ENCODE data around the gene PKP4. TPM values are rescaled to one million over a fixed set of nuclear protein-coding genes. Genes with fewer than 3 reads are reported as not detected.

The PKP4 gene
- total and polyA plus RNA-seq, 2 donors (not counting 1 experiment from before 2014, with no cell fraction given), result 2.0 to 13.3 TPM

DNA sequence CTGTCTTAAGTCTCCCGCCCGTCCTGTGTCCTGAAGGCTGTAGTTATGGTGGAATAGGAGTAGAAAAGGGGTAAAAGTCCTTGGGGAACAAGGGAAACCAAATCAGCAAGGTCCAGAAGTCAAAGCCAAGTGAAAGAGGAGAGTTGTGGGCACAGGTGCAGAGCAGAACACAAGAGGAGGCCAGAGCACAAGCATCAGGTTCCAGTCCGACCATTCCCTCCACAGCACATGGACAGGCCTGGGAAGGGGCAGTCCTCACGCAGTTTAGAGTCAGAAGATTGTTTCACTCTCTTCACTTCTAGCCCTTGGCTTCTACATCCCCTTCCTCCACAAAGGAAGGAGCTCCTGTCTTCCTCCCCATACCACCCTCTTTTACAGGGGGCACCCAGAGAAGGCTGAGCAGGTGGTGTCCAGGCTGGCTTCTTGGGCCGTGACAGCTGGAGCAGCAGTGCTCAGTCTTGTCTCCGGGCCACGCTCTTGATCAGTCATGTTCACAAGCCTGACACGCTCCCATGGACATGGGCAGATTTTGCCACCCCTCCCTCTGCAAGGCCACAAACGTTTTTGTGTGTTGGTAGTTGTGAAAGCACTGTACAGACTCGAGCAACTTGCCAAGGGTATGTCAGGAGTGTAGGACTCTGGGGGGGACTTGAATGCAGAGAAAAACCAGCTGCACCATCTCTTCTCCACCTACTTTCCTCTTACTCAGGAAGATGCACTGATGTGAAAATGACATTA is 199.9 kb downstream of the PKP4 start:
- intact Hi-C loops (cut with micrococcal nuclease), result no loop called here
- H3K4me3 ChIP-seq (ENCODE audit: control extremely low read depth in 1 of 5, extremely low read depth in 1 of 5, insufficient read depth in 1 of 5, low read depth in 2 of 5, low read length in 4 of 5), result no peak overlapping the region
- no peak overlapping the region for H3K4me2 ChIP-seq (replicated peaks; ENCODE audit: low read depth, low read length, poor library complexity, severe bottlenecking)
- H3K27ac ChIP-seq (ENCODE audit: low read length in 2 of 2), result no peak overlapping the region
- H4K20me1 ChIP-seq (ENCODE audit: control insufficient read depth, insufficient read depth, low read length, poor library complexity, severe bottlenecking), result no peaks in the 10 kb centered on the region
- no peaks in the 10 kb centered on the region for H3K36me3 ChIP-seq (replicated peaks in 1 of 2; ENCODE audit: control extremely low read depth in 1 of 2, control insufficient read depth in 1 of 2, extremely low read depth in 1 of 2, insufficient read depth in 2 of 2, low read length in 1 of 2)
- POLR2A ChIA-PET, result no interaction called here
- H3K4me3 Mint-ChIP-seq, result no peak overlapping the region
- 31% methylated on average over 6 of the region's 10 CpGs for whole genome bisulfite sequencing (ENCODE audit: insufficient coverage)
- H2AFZ ChIP-seq (ENCODE audit: insufficient read depth, low read depth, low read length, poor library complexity, severe bottlenecking), result no peak overlapping the region
- H3K27me3 ChIP-seq (replicated peaks in 1 of 4; ENCODE audit: control extremely low read depth in 1 of 4, control insufficient read depth in 3 of 4, insufficient read depth in 4 of 4, low read length in 3 of 4), result no peaks in the 10 kb centered on the region
- H3K27me3 Mint-ChIP-seq, result no peaks in the 10 kb centered on the region
- ATAC-seq (ENCODE audit: low read depth) (no peak), DNase-seq (no peak)
- CTCF ChIA-PET, result no interaction called here
- H3K9ac ChIP-seq (ENCODE audit: low read length), result no peak overlapping the region
- no peaks in the 10 kb centered on the region for H3K9me3 Mint-ChIP-seq (ENCODE audit: insufficient read depth)
- no peaks in the 10 kb centered on the region for H3K4me1 ChIP-seq (ENCODE audit: control insufficient read depth in 2 of 2, insufficient read depth in 2 of 2, low read length in 2 of 2)
- H3K9me3 ChIP-seq (ENCODE audit: control extremely low read depth in 1 of 3, control insufficient read depth in 2 of 3, insufficient read depth in 1 of 3, low read length in 2 of 3), result no peaks in the 10 kb centered on the region
- no peak overlapping the region for H3K27ac Mint-ChIP-seq
- TF ChIP-seq EZH2 (IDR thresholded peaks at IDR 0.05; ENCODE audit: borderline replicate concordance, insufficient read depth, low read depth, low read length, poor library complexity, severe bottlenecking), result no peak
- TF ChIP-seq, protein P1, sequence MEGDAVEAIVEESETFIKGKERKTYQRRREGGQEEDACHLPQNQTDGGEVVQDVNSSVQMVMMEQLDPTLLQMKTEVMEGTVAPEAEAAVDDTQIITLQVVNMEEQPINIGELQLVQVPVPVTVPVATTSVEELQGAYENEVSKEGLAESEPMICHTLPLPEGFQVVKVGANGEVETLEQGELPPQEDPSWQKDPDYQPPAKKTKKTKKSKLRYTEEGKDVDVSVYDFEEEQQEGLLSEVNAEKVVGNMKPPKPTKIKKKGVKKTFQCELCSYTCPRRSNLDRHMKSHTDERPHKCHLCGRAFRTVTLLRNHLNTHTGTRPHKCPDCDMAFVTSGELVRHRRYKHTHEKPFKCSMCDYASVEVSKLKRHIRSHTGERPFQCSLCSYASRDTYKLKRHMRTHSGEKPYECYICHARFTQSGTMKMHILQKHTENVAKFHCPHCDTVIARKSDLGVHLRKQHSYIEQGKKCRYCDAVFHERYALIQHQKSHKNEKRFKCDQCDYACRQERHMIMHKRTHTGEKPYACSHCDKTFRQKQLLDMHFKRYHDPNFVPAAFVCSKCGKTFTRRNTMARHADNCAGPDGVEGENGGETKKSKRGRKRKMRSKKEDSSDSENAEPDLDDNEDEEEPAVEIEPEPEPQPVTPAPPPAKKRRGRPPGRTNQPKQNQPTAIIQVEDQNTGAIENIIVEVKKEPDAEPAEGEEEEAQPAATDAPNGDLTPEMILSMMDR (IDR thresholded peaks at IDR 0.05), result no peak
- no peaks in the 10 kb centered on the region for H3K79me2 ChIP-seq (ENCODE audit: control insufficient read depth, insufficient read depth, low read length)
- peaks cover 1% of the 10 kb centered on the region for H3K4me1 Mint-ChIP-seq

DNA sequence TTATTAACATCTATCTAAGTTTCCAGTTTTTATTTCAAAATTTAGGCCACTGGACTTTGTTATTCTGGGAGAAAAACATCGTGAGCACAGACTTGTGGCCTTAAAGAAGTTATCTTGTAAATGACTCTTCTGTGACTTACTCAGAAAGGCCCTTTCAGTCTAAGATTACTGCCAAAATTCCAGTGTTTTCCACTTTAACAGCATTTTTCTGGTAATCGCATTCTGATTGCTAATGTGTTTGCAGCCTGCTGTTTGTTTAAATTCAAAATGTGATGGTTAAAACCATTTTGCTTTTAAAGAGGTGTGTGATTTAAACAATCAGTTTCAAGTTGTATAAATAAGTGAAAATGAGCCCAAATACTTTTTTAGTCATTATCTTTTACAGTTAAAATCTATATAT is 201.6 kb downstream of the PKP4 start:
- Histone ChIP-seq H4K20me1 (ENCODE audit: control insufficient read depth, insufficient read depth, low read length, poor library complexity, severe bottlenecking) (no peaks in the 10 kb centered on the region), H3K79me2 (ENCODE audit: control insufficient read depth, insufficient read depth, low read length) (no peaks in the 10 kb centered on the region), H3K27me3 (replicated peaks in 1 of 4; ENCODE audit: control extremely low read depth in 1 of 4, control insufficient read depth in 3 of 4, insufficient read depth in 4 of 4, low read length in 3 of 4) (no peaks in the 10 kb centered on the region), H3K4me3 (ENCODE audit: control extremely low read depth in 1 of 5, extremely low read depth in 1 of 5, insufficient read depth in 1 of 5, low read depth in 2 of 5, low read length in 4 of 5) (no peak overlapping the region), H3K9ac (ENCODE audit: low read length) (no peak overlapping the region), H3K4me2 (replicated peaks; ENCODE audit: low read depth, low read length, poor library complexity, severe bottlenecking) (no peak overlapping the region), H3K9me3 (ENCODE audit: control extremely low read depth in 1 of 3, control insufficient read depth in 2 of 3, insufficient read depth in 1 of 3, low read length in 2 of 3) (no peaks in the 10 kb centered on the region), H2AFZ (ENCODE audit: insufficient read depth, low read depth, low read length, poor library complexity, severe bottlenecking) (no peak overlapping the region), H3K36me3 (replicated peaks in 1 of 2; ENCODE audit: control extremely low read depth in 1 of 2, control insufficient read depth in 1 of 2, extremely low read depth in 1 of 2, insufficient read depth in 2 of 2, low read length in 1 of 2) (no peaks in the 10 kb centered on the region), H3K27ac (ENCODE audit: low read length in 2 of 2) (no peak overlapping the region), H3K4me1 (ENCODE audit: control insufficient read depth in 2 of 2, insufficient read depth in 2 of 2, low read length in 2 of 2) (no peaks in the 10 kb centered on the region)
- H3K4me3 Mint-ChIP-seq, result no peak overlapping the region
- peaks cover 1% of the 10 kb centered on the region for H3K4me1 Mint-ChIP-seq
- H3K27ac Mint-ChIP-seq, result no peak overlapping the region
- TF ChIP-seq, protein P1 (IDR thresholded peaks at IDR 0.05), result no peak
- no peak for TF ChIP-seq EZH2 (IDR thresholded peaks at IDR 0.05; ENCODE audit: borderline replicate concordance, insufficient read depth, low read depth, low read length, poor library complexity, severe bottlenecking)
- no peak for ATAC-seq (ENCODE audit: low read depth)
- ChIA-PET POLR2A (no interaction called here), CTCF (no interaction called here)
- no peak for DNase-seq
- intact Hi-C loops (cut with micrococcal nuclease), result no loop called here
- no CpG with 5 or more reads among the region's 2 CpGs for WGBS (ENCODE audit: insufficient coverage)
- no peaks in the 10 kb centered on the region for H3K9me3 Mint-ChIP-seq (ENCODE audit: insufficient read depth)
- H3K27me3 Mint-ChIP-seq, result no peaks in the 10 kb centered on the region
